Panc1 (cell line): ENCODE results near the gene WDR86. TPM values are rescaled to one million over a fixed set of nuclear protein-coding genes. Genes with fewer than 3 reads are reported as not detected.

Experiments used
- ATAC-seq: fragments of 200-7000 bp; cut with Tn5 transposase; 2 replicates; pipeline ENCODE4 v1.9.1; 2020; ENCODE audit warnings: mild to moderate bottlenecking, moderate library complexity
- BruUV-seq: library from RNA; stranded (reverse); fragments of 400-500 nt; replicated peaks from 2 replicates; lab custom pipeline; 2021; lab: Mats Ljungman, UMichigan
- CTCF ChIA-PET: fragments of 300-600 bp; sonication (Branson Sonifier 250); formaldehyde crosslinking; loops from one replicate; lab custom pipeline; 2022; ENCODE audit warnings: antibody characterized with exemption; lab: Charles Lee
- POLR2A ChIA-PET: fragments of 300-600 bp; sonication (Branson Sonifier 250); formaldehyde crosslinking; loops from one replicate; lab custom pipeline; 2022; ENCODE audit warnings: antibody characterized with exemption; lab: Charles Lee
- DNase-seq: peaks from one replicate; pipeline ENCODE4 v3.0.0-alpha.2; 2010; ENCODE audit warnings: low read depth, low spot score
- H3K27ac ChIP-seq: 2 replicates; pipeline ENCODE4 v1.5.1; 2011; ENCODE audit warnings: mild to moderate bottlenecking, low read length, inconsistent platforms
- H3K27me3 ChIP-seq: fragments of 200-500 bp; sonication (Bioruptor generic); 2 replicates; pipeline ENCODE4 v1.6.0; 2014; ENCODE audit warnings: low read length, inconsistent platforms; ENCODE audit not compliant: control insufficient read depth, insufficient read depth
- H3K36me3 ChIP-seq: fragments of 200-500 bp; sonication (Bioruptor generic); 2 replicates; pipeline ENCODE4 v1.5.1; 2014; ENCODE audit warnings: inconsistent platforms, mild to moderate bottlenecking, low read length, moderate library complexity; ENCODE audit not compliant: control insufficient read depth, insufficient read depth
- H3K4me1 ChIP-seq: 2 replicates; pipeline ENCODE4 v1.5.1; 2011; ENCODE audit warnings: inconsistent platforms, mild to moderate bottlenecking, low read length, moderate library complexity; ENCODE audit not compliant: control insufficient read depth, insufficient read depth
- H3K4me3 ChIP-seq, 2 experiments: 2 replicates each; pipeline ENCODE4 v1.5.1; 2011 to 2012; ENCODE audit warnings: low read depth in 2 of 2, low read length in 2 of 2, mild to moderate bottlenecking in 2 of 2, inconsistent platforms in 1 of 2, moderate library complexity in 1 of 2
- H3K9me3 ChIP-seq: fragments of 200-500 bp; sonication (Bioruptor generic); 2 replicates; pipeline ENCODE4 v1.5.1; 2014; ENCODE audit warnings: low read depth, mild to moderate bottlenecking, inconsistent platforms, low read length, moderate library complexity; ENCODE audit not compliant: control insufficient read depth, insufficient read depth
- CTCF ChIP-seq: fragments of 450-650 bp; IDR thresholded peaks from 2 replicates; pipeline ENCODE4 v1.5.1; 2017; ENCODE audit warnings: mild to moderate bottlenecking
- POLR2AphosphoS5 ChIP-seq: IDR thresholded peaks from 2 replicates; pipeline ENCODE4 v1.6.1; 2012; ENCODE audit warnings: mild to moderate bottlenecking, low read depth, low read length, moderate library complexity
- REST ChIP-seq, 2 experiments: IDR thresholded peaks; 2 replicates each; pipeline ENCODE4 v1.6.1; 2011 to 2012; ENCODE audit warnings: low read depth in 2 of 2, control low read depth in 1 of 2, low read length in 1 of 2, mild to moderate bottlenecking in 1 of 2, moderate library complexity in 1 of 2; ENCODE audit not compliant: insufficient read depth in 1 of 2
- SIN3A ChIP-seq: IDR thresholded peaks from 2 replicates; pipeline ENCODE4 v1.6.1; 2012; ENCODE audit warnings: low read depth, mild to moderate bottlenecking, low read length, moderate library complexity, borderline replicate concordance; ENCODE audit not compliant: insufficient read depth
- TCF7L2 ChIP-seq: IDR thresholded peaks from 2 replicates; pipeline ENCODE4 v1.6.1; 2011; ENCODE audit warnings: mild to moderate bottlenecking, low read depth, low read length, inconsistent platforms
- in situ Hi-C: cut with HindIII; loops from 2 replicates; pipeline ENCODE4 v1.10.0; 2016; ENCODE audit warnings: low sequenced_read_pairs, low pct_unique_long_range_greater_than_20kb
- intact Hi-C: fragments of 100-400 bp; cut with micrococcal nuclease; formaldehyde crosslinking; loops from one replicate; pipeline ENCODE4 v1.10.0; 2022; ENCODE audit not compliant: unreplicated experiment
- total RNA-seq: library from RNA; stranded (reverse); gene quantifications from one replicate; pipeline ENCODE4 v1.2.1, GENCODE V29; 2021; ENCODE audit not compliant: unreplicated experiment

Gene WDR86
- total RNA-seq, 1 experiment from 2014 or later: 0.72 TPM

GRCh38 chr7:151373599-151373998 lies 36.2 kb downstream of the WDR86 start:
- in situ Hi-C loops: no loop called here
- CTCF ChIA-PET: no interaction called here
- ATAC-seq: no peak

GRCh38 chr7:151372612-151373265 lies 37.1 kb downstream of the WDR86 start:
- Histone ChIP-seq H3K9me3 (no peaks in the 10 kb centered on the region), H3K27me3 (no peaks in the 10 kb centered on the region), H3K27ac (peak overlapping the region; percentile 40; the same call in 1 of the 2 replicates), H3K4me1 (peaks cover 7% of the 10 kb centered on the region), H3K36me3 (no peaks in the 10 kb centered on the region), H3K4me3 (no peak overlapping the region)
- ATAC-seq (no peak), DNase-seq (no peak)
- in situ Hi-C loops (no loop called here), intact Hi-C loops (no loop called here)
- POLR2A ChIA-PET: interaction anchor here (0.5 kb wide), 1 partner anchor 272 kb away, joined by 3 read pairs; no protein-coding TSS in a partner anchor
- CTCF ChIA-PET: no interaction called here
- TF ChIP-seq POLR2AphosphoS5: no peak
- TF ChIP-seq TCF7L2: no peak
- TF ChIP-seq REST (IDR thresholded peaks at IDR 0.05; ENCODE audit: insufficient read depth in 1 of 2, low read depth in 2 of 2, low read length in 1 of 2): no peak
- no peak for TF ChIP-seq CTCF
- TF ChIP-seq SIN3A: no peak
- no TSS peak for BruUV-seq

More at GRCh38 chr7:151373599-151373998, 36.2 kb downstream of the WDR86 start:
- H3K9me3 ChIP-seq: no peaks in the 10 kb centered on the region
- H3K27ac ChIP-seq: no peak overlapping the region
- H3K4me1 ChIP-seq: peaks cover 1% of the 10 kb centered on the region; the same call in 1 of the 2 replicates
- no peak for DNase-seq
- no peaks in the 10 kb centered on the region for H3K36me3 ChIP-seq
- intact Hi-C loops: no loop called here
- no peak overlapping the region for H3K4me3 ChIP-seq
- H3K27me3 ChIP-seq: no peaks in the 10 kb centered on the region
- POLR2A ChIA-PET: no interaction called here
- TF ChIP-seq CTCF (no peak), POLR2AphosphoS5 (no peak), TCF7L2 (no peak), REST (IDR thresholded peaks at IDR 0.05; ENCODE audit: insufficient read depth in 1 of 2, low read depth in 2 of 2, low read length in 1 of 2) (no peak), SIN3A (no peak)
- BruUV-seq: no TSS peak
